GM23338 (cell line): ENCODE results near the gene TFEB. TPM values are rescaled to one million over a fixed set of nuclear protein-coding genes. Genes with fewer than 3 reads are reported as not detected.

Source experiments
- ATAC-seq: fragments of 200-7000 bp; cut with Tn5 transposase; 3 replicates; pipeline ENCODE4 v1.9.1; 2020
- DNase-seq: peaks from one replicate; pipeline ENCODE4 v3.0.0-alpha.2; 2015; ENCODE audit warnings: low spot score
- H2AFZ ChIP-seq: fragments of 200-600 bp; sonication (generic); 2 replicates; pipeline ENCODE4 v1.8.0; 2016; ENCODE audit warnings: antibody characterized with exemption, mild to moderate bottlenecking, moderate library complexity
- H3F3A ChIP-seq: fragments of 200-600 bp; sonication (generic); replicated peaks from 2 replicates; pipeline ENCODE4 v1.8.0; 2017; ENCODE audit warnings: antibody characterized with exemption, mixed run types, low read depth
- H3K27ac ChIP-seq: fragments of 200-600 bp; sonication (generic); 2 replicates; pipeline ENCODE4 v1.6.1; 2016; ENCODE audit warnings: low read depth
- H3K27me3 ChIP-seq: fragments of 200-600 bp; sonication (generic); 2 replicates; pipeline ENCODE4 v1.8.0; 2016; ENCODE audit warnings: mild to moderate bottlenecking, mixed run types, moderate library complexity; ENCODE audit not compliant: insufficient read depth
- H3K36me3 ChIP-seq: fragments of 200-600 bp; sonication (generic); 2 replicates; pipeline ENCODE4 v1.8.0; 2016; ENCODE audit warnings: mild to moderate bottlenecking; ENCODE audit not compliant: insufficient read depth
- H3K4me1 ChIP-seq: fragments of 200-600 bp; sonication (generic); 2 replicates; pipeline ENCODE4 v1.8.0; 2016; ENCODE audit warnings: mild to moderate bottlenecking, moderate library complexity; ENCODE audit not compliant: insufficient read depth
- H3K4me2 ChIP-seq: fragments of 200-600 bp; sonication (generic); 2 replicates; pipeline ENCODE4 v1.7.1; 2017; ENCODE audit warnings: mixed run types
- H3K4me3 ChIP-seq: fragments of 200-600 bp; sonication (generic); 2 replicates; pipeline ENCODE4 v1.6.1; 2016; ENCODE audit warnings: mixed run types
- H3K79me2 ChIP-seq: fragments of 200-600 bp; sonication (generic); replicated peaks from 2 replicates; pipeline ENCODE4 v1.8.0; 2017; ENCODE audit warnings: mild to moderate bottlenecking; ENCODE audit not compliant: insufficient read depth
- H3K9me2 ChIP-seq: fragments of 200-600 bp; sonication (generic); 2 replicates; pipeline ENCODE4 v1.8.0; 2017; ENCODE audit not compliant: insufficient read depth
- H4K20me1 ChIP-seq: fragments of 200-600 bp; sonication (generic); replicated peaks from 2 replicates; pipeline ENCODE4 v1.8.0; 2017; ENCODE audit warnings: mild to moderate bottlenecking; ENCODE audit not compliant: insufficient read depth
- H3K27ac Mint-ChIP-seq: 2 replicates; pipeline ENCODE4 v1.8.0; 2020; ENCODE audit warnings: inconsistent platforms, mild to moderate bottlenecking, moderate library complexity, mixed read lengths
- H3K27me3 Mint-ChIP-seq: 3 replicates; pipeline ENCODE4 v1.8.0; 2022; ENCODE audit warnings: low read depth, mild to moderate bottlenecking, moderate library complexity, mixed read lengths, inconsistent platforms; ENCODE audit not compliant: insufficient read depth, poor library complexity
- H3K36me3 Mint-ChIP-seq: 3 replicates; pipeline ENCODE4 v1.8.0; 2021; ENCODE audit warnings: low read depth, mild to moderate bottlenecking, inconsistent platforms, moderate library complexity, mixed read lengths
- H3K4me1 Mint-ChIP-seq: 3 replicates; pipeline ENCODE4 v1.8.0; 2020; ENCODE audit warnings: mild to moderate bottlenecking, inconsistent platforms, mixed read lengths
- H3K4me3 Mint-ChIP-seq: 3 replicates; pipeline ENCODE4 v1.8.0; 2021; ENCODE audit warnings: moderate library complexity, mild to moderate bottlenecking, inconsistent platforms, mixed read lengths
- H3K9me3 Mint-ChIP-seq: 3 replicates; pipeline ENCODE4 v1.8.0; 2020; ENCODE audit warnings: moderate library complexity, mild to moderate bottlenecking, inconsistent platforms, mixed read lengths
- CREB1 ChIP-seq: fragments of 250-450 bp; sonication (Bioruptor Pico); IDR thresholded peaks from 2 replicates; pipeline ENCODE4 v1.5.0; 2020; ENCODE audit warnings: low read depth, mild to moderate bottlenecking, moderate library complexity
- EZH2 ChIP-seq: fragments of 200-600 bp; sonication (generic); IDR thresholded peaks from one replicate; pipeline ENCODE4 v1.8.0; 2017; ENCODE audit warnings: antibody characterized with exemption, mild to moderate bottlenecking, low read depth; ENCODE audit not compliant: unreplicated experiment
- EZH2phosphoT487 ChIP-seq: fragments of 200-600 bp; sonication (generic); IDR thresholded peaks from one replicate; pipeline ENCODE4 v1.8.1; 2018; ENCODE audit warnings: antibody characterized with exemption; ENCODE audit not compliant: unreplicated experiment
- JUNB ChIP-seq: IDR thresholded peaks from one replicate; pipeline ENCODE4 v1.6.1; 2016; ENCODE audit warnings: antibody characterized with exemption; ENCODE audit not compliant: unreplicated experiment
- NANOG ChIP-seq: IDR thresholded peaks from 2 replicates; pipeline ENCODE4 v1.6.1; 2016; ENCODE audit warnings: antibody characterized with exemption, borderline replicate concordance
- POLR2AphosphoS5 ChIP-seq: IDR thresholded peaks from 2 replicates; pipeline ENCODE4 v1.6.1; 2016; ENCODE audit warnings: antibody characterized with exemption, low read depth
- STAT1 ChIP-seq: IDR thresholded peaks from one replicate; pipeline ENCODE4 v1.6.1; 2016; ENCODE audit warnings: antibody characterized with exemption; ENCODE audit not compliant: unreplicated experiment
- ZNF114 ChIP-seq: fragments of 250-450 bp; sonication (Bioruptor Pico); IDR thresholded peaks from 2 replicates; pipeline ENCODE4 v1.5.0; 2020; ENCODE audit warnings: mild to moderate bottlenecking, moderate library complexity
- ZNF331 ChIP-seq: fragments of 250-450 bp; sonication (Bioruptor Pico); IDR thresholded peaks from 2 replicates; pipeline ENCODE4 v1.5.0; 2020; ENCODE audit warnings: low read depth, mild to moderate bottlenecking, moderate library complexity
- polyA plus RNA-seq: library from polyadenylated mRNA; unstranded; fragments of >200 nt; fragmentation: Nextera tagmentation; extraction: Ambion mirVana; gene quantifications from 2 replicates; pipeline ENCODE4 v1.2.1, GENCODE V29; 2016
- total RNA-seq: library from RNA; depleted of rRNA; stranded (reverse); fragments of >200 nt; shearing (Covaris generic); gene quantifications from 2 replicates; pipeline ENCODE4 v1.2.3, GENCODE V29; 2014
- TF ChIP-seq, protein P1 (sequence below), 2 experiments: fragments of 200-600 bp in 1 of 2; sonication (generic) in 1 of 2; conservative IDR thresholded peaks; 2 replicates each; pipeline versions ENCODE4 v1.5.1 to v1.6.1; 2016 to 2017; ENCODE audit warnings: antibody characterized with exemption in 2 of 2, low read depth in 2 of 2, mild to moderate bottlenecking in 2 of 2, moderate library complexity in 1 of 2
- TF ChIP-seq, protein P2 (sequence below): IDR thresholded peaks from one replicate; pipeline ENCODE4 v1.6.1; 2018; ENCODE audit warnings: antibody characterized with exemption; ENCODE audit not compliant: unreplicated experiment
- TF ChIP-seq, protein P3 (sequence below): IDR thresholded peaks from 2 replicates; pipeline ENCODE4 v1.6.1; 2016; ENCODE audit warnings: antibody characterized with exemption
- TF ChIP-seq, protein P4 (sequence below): fragments of 250-450 bp; sonication (Bioruptor Pico); IDR thresholded peaks from 2 replicates; pipeline ENCODE4 v1.5.0; 2020; ENCODE audit warnings: mild to moderate bottlenecking, moderate library complexity

TFEB gene
- total and polyA plus RNA-seq, 2 experiments from 2014 or later, result 1.3 to 4.3 TPM

DNA sequence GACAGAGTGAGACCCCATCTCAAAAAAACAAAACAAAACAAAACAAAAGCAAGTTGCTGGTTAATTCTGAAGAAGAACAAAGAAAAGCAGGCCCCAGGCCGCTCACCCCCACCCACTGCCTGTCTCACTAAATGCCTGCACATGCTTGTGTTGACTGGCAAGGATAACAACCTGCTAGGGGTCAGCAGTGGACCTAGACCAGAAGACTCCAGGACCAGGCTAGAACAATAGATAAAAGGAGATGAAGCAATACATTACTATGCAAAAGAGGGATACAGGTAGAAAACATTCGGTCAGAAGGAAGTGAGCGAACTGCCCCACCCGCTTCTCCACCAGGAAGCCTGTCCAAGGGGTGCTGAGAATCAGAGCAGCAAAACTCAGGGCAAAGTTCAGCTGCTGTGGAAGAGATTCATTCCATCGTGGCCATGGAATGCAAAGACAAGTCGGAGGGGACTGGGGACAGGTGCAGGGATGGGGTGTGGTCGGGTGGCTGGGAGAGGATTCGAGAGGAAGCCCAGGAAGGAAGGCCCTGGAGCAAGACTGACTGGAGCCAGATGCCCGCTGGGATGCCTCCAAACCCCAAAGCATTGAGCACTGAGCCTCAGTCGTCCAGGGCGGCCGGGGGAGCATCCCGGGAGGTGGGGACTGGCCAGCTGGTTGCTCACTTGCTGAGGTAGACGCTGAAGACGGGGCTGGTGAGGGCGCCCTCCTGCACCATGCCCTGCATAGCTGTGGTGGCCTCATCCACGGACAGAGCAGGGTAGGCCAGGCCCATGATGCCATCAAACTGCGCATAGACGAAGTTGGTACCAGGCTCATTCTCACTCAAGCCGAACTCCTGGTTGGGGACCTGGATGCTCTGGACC, 6.5 kb upstream of the TFEB start:
- H3K27me3 ChIP-seq, result no peaks in the 10 kb centered on the region
- H3K4me1 ChIP-seq, result no peaks in the 10 kb centered on the region; the same call in 1 of the 2 replicates
- H3K9me2 ChIP-seq, result no peaks in the 10 kb centered on the region
- no peaks in the 10 kb centered on the region for H3K27me3 Mint-ChIP-seq
- no peaks in the 10 kb centered on the region for H3K36me3 ChIP-seq
- H3K4me1 Mint-ChIP-seq, result peaks cover 4% of the 10 kb centered on the region; the same call in 2 of the 3 replicates
- H3K36me3 Mint-ChIP-seq, result no peaks in the 10 kb centered on the region
- DNase-seq, result no peak
- H4K20me1 ChIP-seq, result no peaks in the 10 kb centered on the region
- H3K9me3 Mint-ChIP-seq, result no peaks in the 10 kb centered on the region
- H3K27ac ChIP-seq, result no peak overlapping the region
- H3F3A ChIP-seq, result no peaks in the 10 kb centered on the region
- TF ChIP-seq ZNF114 (no peak), CREB1 (CRISPR knock-in tag) (no peak), EZH2 (no peak), NANOG (no peak), ZNF331 (CRISPR knock-in tag) (no peak), STAT1 (no peak), JUNB (no peak), EZH2phosphoT487 (no peak), POLR2AphosphoS5 (no peak)
- TF ChIP-seq, protein P1, sequence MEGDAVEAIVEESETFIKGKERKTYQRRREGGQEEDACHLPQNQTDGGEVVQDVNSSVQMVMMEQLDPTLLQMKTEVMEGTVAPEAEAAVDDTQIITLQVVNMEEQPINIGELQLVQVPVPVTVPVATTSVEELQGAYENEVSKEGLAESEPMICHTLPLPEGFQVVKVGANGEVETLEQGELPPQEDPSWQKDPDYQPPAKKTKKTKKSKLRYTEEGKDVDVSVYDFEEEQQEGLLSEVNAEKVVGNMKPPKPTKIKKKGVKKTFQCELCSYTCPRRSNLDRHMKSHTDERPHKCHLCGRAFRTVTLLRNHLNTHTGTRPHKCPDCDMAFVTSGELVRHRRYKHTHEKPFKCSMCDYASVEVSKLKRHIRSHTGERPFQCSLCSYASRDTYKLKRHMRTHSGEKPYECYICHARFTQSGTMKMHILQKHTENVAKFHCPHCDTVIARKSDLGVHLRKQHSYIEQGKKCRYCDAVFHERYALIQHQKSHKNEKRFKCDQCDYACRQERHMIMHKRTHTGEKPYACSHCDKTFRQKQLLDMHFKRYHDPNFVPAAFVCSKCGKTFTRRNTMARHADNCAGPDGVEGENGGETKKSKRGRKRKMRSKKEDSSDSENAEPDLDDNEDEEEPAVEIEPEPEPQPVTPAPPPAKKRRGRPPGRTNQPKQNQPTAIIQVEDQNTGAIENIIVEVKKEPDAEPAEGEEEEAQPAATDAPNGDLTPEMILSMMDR (conservative IDR thresholded peaks at IDR 0.05; ENCODE audit: low read depth in 2 of 2), result no peak
- TF ChIP-seq, protein P2, sequence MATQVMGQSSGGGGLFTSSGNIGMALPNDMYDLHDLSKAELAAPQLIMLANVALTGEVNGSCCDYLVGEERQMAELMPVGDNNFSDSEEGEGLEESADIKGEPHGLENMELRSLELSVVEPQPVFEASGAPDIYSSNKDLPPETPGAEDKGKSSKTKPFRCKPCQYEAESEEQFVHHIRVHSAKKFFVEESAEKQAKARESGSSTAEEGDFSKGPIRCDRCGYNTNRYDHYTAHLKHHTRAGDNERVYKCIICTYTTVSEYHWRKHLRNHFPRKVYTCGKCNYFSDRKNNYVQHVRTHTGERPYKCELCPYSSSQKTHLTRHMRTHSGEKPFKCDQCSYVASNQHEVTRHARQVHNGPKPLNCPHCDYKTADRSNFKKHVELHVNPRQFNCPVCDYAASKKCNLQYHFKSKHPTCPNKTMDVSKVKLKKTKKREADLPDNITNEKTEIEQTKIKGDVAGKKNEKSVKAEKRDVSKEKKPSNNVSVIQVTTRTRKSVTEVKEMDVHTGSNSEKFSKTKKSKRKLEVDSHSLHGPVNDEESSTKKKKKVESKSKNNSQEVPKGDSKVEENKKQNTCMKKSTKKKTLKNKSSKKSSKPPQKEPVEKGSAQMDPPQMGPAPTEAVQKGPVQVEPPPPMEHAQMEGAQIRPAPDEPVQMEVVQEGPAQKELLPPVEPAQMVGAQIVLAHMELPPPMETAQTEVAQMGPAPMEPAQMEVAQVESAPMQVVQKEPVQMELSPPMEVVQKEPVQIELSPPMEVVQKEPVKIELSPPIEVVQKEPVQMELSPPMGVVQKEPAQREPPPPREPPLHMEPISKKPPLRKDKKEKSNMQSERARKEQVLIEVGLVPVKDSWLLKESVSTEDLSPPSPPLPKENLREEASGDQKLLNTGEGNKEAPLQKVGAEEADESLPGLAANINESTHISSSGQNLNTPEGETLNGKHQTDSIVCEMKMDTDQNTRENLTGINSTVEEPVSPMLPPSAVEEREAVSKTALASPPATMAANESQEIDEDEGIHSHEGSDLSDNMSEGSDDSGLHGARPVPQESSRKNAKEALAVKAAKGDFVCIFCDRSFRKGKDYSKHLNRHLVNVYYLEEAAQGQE, result no peak
- TF ChIP-seq, protein P3, sequence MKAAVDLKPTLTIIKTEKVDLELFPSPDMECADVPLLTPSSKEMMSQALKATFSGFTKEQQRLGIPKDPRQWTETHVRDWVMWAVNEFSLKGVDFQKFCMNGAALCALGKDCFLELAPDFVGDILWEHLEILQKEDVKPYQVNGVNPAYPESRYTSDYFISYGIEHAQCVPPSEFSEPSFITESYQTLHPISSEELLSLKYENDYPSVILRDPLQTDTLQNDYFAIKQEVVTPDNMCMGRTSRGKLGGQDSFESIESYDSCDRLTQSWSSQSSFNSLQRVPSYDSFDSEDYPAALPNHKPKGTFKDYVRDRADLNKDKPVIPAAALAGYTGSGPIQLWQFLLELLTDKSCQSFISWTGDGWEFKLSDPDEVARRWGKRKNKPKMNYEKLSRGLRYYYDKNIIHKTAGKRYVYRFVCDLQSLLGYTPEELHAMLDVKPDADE, result no peak
- TF ChIP-seq, protein P4, sequence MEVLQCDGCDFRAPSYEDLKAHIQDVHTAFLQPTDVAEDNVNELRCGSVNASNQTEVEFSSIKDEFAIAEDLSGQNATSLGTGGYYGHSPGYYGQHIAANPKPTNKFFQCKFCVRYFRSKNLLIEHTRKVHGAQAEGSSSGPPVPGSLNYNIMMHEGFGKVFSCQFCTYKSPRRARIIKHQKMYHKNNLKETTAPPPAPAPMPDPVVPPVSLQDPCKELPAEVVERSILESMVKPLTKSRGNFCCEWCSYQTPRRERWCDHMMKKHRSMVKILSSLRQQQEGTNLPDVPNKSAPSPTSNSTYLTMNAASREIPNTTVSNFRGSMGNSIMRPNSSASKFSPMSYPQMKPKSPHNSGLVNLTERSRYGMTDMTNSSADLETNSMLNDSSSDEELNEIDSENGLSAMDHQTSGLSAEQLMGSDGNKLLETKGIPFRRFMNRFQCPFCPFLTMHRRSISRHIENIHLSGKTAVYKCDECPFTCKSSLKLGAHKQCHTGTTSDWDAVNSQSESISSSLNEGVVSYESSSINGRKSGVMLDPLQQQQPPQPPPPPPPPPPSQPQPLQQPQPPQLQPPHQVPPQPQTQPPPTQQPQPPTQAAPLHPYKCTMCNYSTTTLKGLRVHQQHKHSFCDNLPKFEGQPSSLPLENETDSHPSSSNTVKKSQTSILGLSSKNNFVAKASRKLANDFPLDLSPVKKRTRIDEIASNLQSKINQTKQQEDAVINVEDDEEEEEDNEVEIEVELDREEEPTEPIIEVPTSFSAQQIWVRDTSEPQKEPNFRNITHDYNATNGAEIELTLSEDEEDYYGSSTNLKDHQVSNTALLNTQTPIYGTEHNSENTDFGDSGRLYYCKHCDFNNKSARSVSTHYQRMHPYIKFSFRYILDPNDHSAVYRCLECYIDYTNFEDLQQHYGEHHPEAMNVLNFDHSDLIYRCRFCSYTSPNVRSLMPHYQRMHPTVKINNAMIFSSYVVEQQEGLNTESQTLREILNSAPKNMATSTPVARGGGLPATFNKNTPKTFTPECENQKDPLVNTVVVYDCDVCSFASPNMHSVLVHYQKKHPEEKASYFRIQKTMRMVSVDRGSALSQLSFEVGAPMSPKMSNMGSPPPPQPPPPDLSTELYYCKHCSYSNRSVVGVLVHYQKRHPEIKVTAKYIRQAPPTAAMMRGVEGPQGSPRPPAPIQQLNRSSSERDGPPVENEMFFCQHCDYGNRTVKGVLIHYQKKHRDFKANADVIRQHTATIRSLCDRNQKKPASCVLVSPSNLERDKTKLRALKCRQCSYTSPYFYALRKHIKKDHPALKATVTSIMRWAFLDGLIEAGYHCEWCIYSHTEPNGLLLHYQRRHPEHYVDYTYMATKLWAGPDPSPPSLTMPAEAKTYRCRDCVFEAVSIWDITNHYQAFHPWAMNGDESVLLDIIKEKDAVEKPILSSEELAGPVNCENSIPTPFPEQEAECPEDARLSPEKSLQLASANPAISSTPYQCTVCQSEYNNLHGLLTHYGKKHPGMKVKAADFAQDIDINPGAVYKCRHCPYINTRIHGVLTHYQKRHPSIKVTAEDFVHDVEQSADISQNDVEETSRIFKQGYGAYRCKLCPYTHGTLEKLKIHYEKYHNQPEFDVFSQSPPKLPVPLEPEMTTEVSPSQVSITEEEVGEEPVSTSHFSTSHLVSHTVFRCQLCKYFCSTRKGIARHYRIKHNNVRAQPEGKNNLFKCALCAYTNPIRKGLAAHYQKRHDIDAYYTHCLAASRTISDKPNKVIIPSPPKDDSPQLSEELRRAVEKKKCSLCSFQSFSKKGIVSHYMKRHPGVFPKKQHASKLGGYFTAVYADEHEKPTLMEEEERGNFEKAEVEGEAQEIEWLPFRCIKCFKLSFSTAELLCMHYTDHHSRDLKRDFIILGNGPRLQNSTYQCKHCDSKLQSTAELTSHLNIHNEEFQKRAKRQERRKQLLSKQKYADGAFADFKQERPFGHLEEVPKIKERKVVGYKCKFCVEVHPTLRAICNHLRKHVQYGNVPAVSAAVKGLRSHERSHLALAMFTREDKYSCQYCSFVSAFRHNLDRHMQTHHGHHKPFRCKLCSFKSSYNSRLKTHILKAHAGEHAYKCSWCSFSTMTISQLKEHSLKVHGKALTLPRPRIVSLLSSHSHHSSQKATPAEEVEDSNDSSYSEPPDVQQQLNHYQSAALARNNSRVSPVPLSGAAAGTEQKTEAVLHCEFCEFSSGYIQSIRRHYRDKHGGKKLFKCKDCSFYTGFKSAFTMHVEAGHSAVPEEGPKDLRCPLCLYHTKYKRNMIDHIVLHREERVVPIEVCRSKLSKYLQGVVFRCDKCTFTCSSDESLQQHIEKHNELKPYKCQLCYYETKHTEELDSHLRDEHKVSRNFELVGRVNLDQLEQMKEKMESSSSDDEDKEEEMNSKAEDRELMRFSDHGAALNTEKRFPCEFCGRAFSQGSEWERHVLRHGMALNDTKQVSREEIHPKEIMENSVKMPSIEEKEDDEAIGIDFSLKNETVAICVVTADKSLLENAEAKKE, result no peak
- no peak overlapping the region for H3K27ac Mint-ChIP-seq
- no peak overlapping the region; the same call in 1 of the 2 replicates for H2AFZ ChIP-seq
- H3K4me2 ChIP-seq, result no peak overlapping the region
- ATAC-seq, result no peak
- H3K4me3 Mint-ChIP-seq, result no peak overlapping the region
- no peaks in the 10 kb centered on the region for H3K79me2 ChIP-seq
- no peak overlapping the region for H3K4me3 ChIP-seq
